NCI-H1417 treated with DMSO at 0.1 percent for 48 hours (cell line): Measurements from ENCODE around the gene SNX3.
"Not testable (repeated sequence)": the region's sequence is repeated elsewhere in the genome, so short reads cannot be mapped to it uniquely, and the experiment has no call there.

ENCODE experiments used
- DNase-seq: peaks from one replicate; lab custom pipeline; 2025; lab: John Stamatoyannopoulos, UW

The SNX3 gene

DNA sequence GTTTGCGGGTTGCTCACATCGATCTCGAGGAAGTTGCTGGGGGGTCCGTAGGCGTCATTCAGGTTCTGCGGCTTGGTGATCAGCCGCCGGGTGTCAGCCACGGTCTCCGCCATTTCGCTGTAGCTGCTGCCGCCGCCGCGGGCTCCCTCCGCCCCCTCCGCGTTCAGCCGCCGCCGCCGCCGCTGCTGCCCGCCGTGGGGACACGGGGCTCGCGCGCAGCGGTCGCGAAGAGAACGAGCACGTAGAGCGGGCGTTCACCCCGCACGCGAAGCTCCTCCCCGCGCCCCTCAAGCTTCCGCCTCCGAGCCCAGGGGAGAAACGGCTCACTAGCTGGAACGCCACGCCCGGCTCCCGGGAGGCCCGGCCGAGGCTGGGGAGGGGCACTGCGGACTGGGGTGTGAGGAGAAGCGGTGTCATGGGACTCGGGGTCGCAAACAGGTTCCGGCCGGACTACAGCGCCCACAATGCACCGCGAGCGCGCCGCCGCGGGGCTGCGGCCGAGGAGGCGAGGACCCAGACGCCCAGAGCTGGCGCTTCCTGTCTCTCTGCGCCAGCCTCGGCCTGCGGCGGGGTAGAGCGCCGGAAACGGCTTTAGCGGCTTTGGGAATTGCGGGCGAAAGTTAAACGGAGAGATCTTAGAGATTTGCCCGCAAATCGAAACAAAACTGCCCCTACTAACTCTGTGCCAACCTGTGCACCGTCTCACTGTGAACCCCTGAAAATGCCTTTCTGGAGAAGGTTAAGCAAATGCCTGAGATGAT, at the start of gene SNX3:
Gene SNX3 (minus strand): TSS at position 232 of the 761 bp plus-strand sequence. CDS start 119 bp downstream, at position 113.
- DNase-seq, result peak; percentile 76

DNA sequence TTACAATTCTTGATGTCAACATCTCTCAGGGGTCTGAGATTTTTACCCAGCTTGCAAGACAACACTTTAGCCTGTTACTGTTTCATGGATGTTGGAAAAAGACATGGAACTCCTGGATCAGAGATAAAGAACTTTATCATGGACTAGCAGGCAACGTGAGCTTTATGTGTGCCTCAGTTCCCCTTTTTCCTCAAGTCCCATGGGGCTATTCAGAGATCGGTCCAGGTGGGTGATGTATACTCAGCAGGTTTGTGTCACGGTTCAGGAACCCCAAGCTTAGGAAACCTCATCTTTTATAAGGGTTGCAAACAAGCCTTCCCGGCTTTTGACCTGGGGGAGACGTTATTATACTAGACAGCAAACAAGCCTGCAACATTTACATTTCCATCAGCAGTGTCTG, 49.0 kb upstream of the SNX3 start:
- no peak for DNase-seq

DNA sequence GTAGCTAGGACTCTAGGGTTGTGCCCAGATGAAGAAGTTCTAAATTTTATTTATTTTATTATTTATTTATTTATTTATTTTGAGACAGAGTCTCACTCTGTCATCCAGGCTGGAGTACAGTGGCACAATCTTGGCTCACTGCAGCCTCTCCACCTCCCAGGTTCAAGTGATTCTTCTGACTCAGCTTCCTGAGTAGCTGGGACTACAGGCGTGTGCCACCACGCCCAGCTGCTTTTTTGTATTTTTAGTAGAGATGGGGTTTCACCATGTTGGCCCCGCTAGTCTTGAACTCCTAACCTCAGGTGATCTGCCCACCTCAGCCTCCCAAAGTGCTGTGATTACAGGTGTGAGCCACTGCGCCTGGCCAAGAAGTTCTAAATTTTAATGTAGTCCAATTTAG, 47.8 kb upstream of the SNX3 start:
- DNase-seq, result not testable (repeated sequence)

DNA sequence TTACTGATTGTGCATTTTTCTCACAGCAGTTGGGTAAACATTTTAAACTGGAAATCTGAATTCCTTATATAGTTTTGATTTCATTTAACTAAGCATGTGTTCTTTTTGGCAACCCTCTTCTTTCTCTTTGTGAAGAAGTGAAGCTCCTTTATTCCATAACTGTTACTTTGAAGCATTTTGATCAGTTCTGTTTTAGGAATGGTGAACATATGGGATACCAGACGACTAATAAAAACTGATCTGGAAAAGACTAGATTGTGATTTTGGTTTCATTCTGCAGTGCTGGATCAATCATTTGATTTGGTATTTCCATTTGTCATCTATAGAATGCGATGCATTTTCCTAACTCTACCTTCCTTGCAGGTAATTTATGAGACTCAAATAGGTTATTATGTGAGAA, 43.8 kb upstream of the SNX3 start:
- no peak for DNase-seq

DNA sequence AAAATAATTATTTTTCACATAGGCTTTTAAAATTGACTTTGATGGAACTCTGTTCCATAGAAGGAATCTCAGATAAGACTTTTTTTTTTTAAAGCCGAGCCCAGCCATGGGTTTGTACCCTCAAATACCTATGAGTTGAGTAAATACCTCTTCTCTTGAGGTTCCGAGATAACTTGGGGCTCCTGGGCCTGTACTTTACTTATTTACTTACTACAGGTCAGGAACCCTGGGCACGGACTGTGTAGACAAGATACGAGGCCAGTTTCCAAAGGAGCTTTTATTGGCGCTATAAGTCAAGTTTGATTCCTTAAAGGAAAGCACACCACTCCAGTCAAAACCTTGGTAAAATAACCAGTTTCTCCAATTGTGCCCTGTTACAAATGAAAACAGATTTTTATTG, 41.5 kb upstream of the SNX3 start:
- no peak for DNase-seq

DNA sequence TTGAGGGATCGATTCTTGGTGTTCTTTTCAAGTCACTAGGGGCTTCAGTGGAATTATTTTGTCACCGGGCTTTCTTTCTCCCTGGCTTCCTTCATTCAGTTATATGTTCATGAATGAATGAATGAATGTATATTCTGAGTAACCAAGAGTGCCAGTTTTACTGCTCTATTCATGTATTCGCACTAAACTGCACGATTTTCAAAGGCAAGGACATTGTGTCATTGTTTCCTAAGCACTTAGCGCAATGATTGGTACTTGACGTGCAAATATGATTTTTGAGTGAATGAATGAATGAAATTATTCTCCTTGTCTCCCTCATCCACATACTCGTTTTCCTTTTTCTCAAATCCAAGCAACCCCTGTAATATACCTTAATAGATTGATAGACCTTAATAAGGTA, 34.8 kb upstream of the SNX3 start:
- no peak for DNase-seq

DNA sequence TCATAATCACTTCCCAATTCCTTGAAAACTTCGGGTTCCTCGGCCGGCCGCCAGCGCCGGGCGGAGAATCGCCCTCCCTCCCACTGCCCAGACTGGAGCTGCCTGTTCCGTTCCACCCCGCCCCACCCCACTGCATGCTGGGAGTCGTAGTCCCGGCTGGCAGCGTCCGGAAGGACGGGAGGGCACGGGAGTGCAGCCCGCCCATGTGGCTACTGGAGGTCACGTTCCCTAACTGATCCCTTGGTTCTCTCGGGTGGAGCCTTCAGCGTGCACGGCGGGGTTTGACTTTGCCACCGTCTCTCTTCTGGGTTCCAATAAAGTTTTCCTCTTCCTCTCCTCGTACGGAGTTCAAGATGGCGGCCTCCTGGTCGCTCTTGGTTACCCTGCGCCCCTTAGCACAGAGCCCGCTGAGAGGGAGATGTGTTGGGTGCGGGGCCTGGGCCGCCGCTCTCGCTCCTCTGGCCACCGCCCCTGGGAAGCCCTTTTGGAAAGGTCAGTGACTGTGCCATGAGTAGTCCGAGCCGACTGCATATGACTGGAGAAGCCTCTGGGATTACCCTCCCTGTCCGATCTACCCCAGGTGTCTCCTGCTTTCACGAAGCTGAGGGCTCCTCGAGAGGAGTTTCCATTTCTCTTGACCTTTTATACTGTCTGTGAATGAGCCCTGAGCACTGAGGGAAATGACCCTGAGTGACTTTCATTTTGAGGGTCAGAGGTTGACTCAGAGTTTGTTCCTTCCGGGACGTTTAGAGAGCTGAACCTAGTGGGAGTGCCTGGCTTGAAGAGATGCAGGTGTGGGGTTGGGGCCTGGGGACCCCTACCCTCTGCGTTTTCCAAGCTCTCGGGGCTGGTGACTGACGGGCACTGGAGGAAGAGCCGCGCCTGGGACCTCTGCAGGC, 34.1 kb upstream of the SNX3 start, which contains the start of gene AFG1L:
Gene AFG1L (plus strand): TSS at position 328 of the 899 bp plus-strand sequence. CDS start 26 bp downstream, at position 354.
- DNase-seq, result peak; percentile 71

DNA sequence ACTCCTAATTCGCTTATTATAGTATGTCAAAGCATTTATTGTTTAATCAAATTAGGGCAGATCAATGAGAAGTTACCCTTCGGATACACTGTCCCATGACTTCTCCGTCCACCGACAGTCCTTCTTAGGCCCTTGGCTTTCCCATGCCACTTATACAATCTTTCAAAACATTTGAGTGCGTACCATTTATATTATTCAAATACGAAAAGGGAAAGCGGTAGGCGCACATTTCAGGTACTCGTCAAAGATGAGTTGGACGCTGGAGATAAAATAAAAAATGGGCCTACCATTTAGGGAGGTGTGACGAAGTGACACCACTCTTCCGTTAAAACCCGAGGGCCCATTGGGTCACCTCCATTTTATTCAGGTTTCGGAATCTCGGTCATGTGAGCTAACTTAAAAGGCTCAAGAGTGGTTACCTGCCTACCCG, 33.5 kb upstream of the SNX3 start:
- DNase-seq, result no peak

DNA sequence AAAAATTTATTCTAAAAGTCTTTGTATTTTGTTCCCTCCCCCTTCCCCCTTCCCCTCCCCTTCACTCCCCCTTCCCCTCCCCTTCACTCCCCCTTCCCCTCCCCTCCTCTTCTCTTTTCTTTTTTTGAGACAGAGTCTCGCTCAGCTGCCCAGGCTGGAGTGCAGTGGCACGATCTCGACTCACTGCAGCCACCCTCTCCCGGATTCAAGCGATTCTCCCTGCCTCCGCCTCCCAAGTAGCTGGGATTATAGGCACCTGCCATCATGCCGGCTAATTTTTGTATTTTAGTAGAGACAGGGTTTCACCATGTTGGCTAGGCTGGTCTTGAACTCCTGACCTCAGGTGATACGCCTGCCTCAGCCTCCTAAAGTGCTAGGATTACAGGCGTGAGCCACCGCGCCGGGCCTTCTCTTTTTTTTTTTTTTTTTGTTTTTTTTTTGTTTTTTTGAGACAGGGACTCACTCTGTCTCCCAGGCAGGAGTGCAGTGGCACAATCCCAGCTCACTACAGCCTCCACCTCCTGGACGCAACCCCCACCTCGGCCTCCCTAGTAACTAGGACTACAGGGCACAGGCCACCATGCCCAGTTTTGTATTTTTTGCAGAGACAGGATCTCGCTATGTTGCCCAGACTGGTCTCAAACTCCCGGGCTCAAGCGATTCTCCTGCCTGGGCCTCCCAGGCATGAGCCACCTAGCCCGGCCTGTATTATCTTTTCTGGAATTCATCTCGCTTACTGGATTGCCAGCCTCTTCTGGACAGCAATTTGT, 32.9 kb upstream of the SNX3 start:
- DNase-seq, result no peak

DNA sequence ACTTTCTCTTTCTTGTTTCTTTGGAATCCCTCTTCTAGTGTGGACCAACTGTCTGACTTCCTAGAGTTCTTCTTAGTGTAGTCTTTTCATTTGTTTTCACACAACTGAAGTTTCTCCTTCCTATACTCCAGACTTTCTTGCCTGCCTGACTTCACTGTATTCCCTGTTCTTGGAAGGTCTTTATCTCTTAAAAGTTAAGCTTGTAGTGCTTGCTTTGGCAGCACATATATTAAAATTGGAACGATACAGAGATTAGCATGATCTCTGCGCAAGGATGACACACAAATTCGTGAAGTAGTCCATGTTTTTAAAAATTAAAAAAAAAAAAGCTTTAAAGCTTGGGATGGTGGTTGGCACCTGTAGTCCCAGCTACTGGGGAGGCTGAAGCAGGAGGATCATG, 31.7 kb upstream of the SNX3 start:
- DNase-seq, result not testable (repeated sequence)

DNA sequence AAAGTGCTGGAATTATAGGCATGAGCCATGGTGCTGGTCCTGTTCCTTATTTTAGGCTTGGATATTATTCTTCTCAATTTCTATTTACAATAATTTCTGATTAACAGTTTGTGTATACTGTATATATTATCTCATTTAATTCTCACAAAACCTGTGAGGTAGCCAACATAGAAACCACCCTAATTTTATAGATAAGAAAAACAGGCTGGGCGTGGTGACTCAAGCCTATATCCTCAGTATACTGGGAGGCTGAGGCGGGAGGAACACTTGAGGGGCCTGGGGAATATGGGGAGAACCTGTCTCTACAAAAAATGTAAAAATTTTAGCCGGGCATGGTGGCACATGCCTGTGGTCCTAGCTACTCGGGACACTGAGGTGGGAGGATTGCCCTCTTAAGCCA, 30.3 kb upstream of the SNX3 start:
- no peak for DNase-seq

DNA sequence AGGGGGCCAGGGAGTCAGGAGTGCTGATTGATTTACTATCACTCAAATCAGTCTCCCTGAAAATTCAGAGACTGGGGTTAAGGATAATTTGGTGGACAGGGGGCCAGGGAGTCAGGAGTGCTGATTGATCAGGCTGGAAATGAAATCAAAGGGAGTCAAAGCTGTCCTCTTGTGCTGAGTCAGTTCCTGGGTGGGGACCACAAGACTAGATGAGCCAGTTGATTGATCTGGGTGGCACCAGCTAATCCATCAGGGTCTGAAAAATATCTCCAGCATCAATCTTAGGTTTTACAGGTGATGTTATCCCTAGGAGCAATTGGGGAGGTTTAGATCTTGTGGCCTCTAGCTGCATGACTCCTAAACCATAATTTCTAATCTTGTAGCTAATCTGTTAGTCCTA, 27.9 kb upstream of the SNX3 start:
- DNase-seq, result no peak

DNA sequence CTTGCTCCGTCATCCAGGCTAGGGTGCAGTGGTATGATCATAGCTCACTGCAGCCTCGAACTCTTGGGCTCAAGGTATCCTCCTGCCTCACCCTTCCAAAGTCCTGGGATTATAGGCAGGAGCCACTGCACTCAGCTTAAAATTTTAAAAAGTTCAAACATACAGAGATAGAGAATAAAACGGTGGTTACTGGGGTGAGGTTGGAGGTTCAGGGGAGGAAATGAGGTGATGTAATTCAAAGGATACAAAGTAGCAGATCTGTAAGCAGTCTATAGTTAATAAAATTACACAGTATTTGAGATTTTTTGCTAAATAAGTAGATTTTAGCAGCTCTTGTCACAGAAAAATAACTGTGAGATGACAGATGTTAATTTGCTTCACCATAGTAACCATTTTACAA, 26.5 kb upstream of the SNX3 start:
- no peak for DNase-seq

DNA sequence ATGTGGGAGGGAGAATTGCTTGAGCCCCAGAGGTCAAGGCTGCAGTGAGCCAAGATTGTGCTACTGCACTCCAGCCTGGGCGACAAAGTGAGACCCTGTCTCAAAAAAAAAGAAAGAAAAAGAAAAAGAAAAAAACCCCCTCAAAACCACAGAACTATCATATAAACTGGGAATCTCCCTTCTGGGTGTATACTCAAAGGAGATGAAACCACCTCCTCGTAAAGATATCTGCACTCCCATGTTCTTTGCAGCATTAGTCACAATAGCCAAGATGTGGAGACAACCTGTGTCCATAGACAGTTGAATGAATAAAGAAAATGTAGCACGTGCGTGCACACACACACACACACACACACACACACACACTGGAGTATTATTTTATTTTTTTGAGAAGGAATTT, 25.5 kb upstream of the SNX3 start:
- no peak for DNase-seq

DNA sequence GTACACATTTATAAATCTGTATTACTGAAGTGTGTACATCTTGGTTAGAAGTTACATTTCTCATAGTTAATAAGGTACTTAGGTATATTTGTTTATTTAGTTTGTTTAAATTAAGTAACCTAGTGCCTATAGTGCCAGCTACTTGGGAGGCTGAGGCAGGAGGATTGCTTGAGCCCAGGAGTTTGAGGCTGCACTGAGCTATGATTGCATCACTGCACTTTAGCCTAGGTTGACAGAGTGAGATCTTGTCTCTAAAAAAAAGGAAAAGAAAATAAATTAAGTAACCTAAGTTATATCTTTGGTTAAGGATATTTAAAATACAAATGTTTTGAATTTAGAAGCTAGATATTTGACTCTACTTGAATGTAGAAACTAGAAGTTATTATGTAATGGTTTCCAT, 24.5 kb upstream of the SNX3 start:
- DNase-seq, result no peak

DNA sequence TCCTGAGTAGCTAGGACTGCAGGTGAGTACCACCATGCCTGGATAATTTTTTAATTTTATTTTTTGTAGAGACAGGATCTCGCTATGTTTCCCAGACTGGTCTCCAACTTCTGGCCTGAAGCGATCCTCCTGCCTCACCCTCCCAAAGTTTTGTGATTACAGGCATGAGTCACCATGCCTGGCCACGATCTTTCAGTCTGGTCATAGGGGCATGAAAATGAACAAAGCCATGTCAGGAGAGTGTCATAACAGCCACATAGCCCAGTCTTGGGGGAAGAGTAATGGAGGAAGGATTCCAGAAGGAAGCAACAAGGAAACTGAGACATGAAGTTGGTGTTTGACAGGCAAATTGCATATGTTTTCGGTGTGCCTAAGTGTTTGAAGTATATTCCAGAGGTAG, 17.0 kb upstream of the SNX3 start:
- DNase-seq, result no peak

DNA sequence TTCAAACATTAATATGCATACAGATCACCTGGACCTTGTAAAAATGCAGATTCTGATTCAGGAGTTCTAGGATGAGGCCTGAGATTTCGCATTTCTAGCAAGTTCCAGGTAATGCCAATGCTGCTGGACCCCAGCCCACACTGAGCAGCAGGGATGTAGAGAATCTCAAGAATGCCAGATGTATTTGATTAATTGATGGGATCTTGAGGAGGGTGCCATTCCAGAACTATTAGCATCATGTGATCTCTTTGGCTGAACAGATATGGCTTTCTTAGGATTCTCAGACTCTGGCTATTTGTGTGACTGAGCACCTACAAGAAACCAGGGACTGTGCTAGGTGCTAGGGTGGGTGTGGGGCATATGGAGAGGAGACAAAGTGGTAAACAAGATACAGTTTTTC, 16.5 kb upstream of the SNX3 start:
- DNase-seq, result no peak

DNA sequence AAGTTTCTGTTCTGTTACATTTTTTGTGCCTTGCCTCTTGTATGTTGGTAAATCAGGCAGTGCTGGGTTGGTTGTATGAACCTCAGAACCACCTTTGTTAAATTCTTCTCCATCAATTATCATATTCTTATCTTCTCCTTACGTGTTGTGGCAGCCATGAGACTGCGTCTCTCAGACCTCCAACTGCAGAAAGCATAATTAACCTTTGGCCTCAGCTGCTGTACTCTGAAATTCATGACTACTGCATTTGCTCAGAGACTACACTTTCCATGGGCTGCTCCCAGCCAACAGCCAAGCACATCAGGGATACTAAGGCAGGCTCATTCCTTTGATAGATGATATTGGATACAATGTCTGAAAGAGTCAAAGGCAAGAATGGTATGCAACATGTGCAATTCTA, 15.1 kb upstream of the SNX3 start:
- DNase-seq, result no peak

DNA sequence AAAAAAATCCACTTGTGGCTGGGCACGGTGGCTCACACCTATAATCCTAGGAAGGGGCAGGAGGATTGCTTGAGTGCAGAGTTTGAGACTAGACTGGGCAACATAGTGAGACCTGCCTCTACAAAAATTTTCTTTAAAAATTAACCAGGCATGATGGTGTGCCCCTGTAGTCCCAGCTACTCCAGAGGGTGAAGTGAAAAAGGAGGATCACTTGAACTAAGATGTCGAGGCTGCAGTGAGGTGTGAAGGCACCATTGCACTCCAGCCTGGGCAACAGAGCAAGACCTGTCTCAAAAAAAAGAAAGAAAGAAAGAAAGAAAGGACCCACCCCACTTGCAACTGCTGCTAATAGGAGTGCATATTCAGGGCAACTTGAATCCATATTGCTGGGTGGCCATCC, 13.7 kb upstream of the SNX3 start:
- no peak for DNase-seq

DNA sequence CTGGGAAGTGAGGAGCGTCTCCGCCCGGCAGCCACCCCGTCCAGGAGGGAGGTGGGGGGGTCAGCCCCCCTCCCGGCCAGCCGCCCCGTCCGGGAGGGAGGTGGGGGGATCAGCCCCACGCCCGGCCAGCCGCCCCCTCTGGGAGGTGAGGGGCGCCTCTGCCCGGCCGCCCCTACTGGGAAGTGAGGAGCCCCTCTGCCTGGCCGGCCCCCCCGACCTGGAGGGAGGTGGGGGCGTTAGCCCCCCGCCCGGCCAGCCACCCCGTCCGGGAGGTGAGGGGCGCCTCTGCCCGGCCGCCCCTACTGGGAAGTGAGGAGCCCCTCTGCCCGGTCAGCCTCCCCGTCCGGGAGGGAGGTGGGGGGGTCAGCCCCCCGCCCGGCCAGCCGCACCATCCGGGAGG, 9.1 kb upstream of the SNX3 start:
- not testable (repeated sequence) for DNase-seq

DNA sequence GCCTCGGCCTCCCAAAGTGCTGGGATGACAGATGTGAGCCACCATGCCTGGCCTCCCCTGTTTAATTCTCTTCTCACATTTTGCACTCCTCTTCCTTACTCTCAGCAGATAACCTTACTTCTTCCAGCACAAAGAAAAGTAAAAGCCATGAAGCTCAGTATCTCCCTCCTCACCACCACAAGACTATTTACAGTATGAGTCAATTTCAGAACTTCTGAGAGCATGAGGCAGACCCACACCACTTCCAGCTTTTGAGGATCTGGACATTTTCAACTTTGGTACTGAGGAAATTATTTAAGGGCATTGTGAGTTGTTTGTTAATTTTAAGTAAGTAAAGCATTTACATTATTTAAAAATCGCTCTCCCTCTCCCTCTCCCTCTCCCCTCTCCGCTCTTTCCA, 8.0 kb upstream of the SNX3 start:
- no peak for DNase-seq

DNA sequence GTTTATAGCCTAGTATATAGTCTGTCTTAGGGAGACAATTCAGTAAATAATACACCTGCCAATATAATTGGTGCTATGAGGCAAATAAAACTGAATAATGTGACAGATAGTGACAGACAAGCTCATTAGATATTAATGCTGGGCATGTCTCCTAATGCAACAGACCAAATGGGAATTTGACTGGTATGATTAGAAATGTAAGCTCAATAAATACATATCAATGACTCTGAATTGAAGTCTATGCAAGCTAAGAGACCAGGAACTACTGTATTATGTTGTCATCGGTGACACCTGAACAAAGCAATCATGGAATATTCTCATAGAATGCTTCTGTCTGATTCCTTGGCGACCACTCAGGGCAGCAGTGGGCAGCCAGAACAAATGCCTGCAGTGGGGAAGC, 2.5 kb upstream of the SNX3 start:
- DNase-seq, result no peak
